ENCODE data around the gene MZT2A.
"Not testable (repeated sequence)": the region's sequence is repeated elsewhere in the genome, so short reads cannot be mapped to it uniquely, and the experiment has no call there.

MZT2A gene

GRCh38 chr2:131447981-131448380 lies 44.2 kb downstream of the MZT2A start:
- POLR2A ChIA-PET; CTCF ChIA-PET; DNase-seq (ENCODE audit: low read depth, low spot score); H3K4me3 ChIP-seq (ENCODE audit: low read depth, low read length): not testable (repeated sequence)

- H3K4me3 ChIP-seq (ENCODE audit: low read depth, low read length) = no peak overlapping the region
- ChIA-PET CTCF (no interaction called here), POLR2A (no interaction called here)
- TF ChIP-seq, protein P1, sequence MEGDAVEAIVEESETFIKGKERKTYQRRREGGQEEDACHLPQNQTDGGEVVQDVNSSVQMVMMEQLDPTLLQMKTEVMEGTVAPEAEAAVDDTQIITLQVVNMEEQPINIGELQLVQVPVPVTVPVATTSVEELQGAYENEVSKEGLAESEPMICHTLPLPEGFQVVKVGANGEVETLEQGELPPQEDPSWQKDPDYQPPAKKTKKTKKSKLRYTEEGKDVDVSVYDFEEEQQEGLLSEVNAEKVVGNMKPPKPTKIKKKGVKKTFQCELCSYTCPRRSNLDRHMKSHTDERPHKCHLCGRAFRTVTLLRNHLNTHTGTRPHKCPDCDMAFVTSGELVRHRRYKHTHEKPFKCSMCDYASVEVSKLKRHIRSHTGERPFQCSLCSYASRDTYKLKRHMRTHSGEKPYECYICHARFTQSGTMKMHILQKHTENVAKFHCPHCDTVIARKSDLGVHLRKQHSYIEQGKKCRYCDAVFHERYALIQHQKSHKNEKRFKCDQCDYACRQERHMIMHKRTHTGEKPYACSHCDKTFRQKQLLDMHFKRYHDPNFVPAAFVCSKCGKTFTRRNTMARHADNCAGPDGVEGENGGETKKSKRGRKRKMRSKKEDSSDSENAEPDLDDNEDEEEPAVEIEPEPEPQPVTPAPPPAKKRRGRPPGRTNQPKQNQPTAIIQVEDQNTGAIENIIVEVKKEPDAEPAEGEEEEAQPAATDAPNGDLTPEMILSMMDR (IDR thresholded peaks at IDR 0.05; ENCODE audit: insufficient read depth, low read length, missing control alignments) = no peak
- no peak for DNase-seq (ENCODE audit: low read depth, low spot score)
Observed at GRCh38 chr2:131445896-131446295, 46.3 kb downstream of the MZT2A start.

GRCh38 chr2:131445515-131445797 lies 46.7 kb downstream of the MZT2A start:
- CTCF ChIA-PET; H3K4me3 ChIP-seq (ENCODE audit: low read depth, low read length); POLR2A ChIA-PET; DNase-seq (ENCODE audit: low read depth, low spot score): not testable (repeated sequence)

- CTCF ChIA-PET; H3K4me3 ChIP-seq (ENCODE audit: low read depth, low read length); POLR2A ChIA-PET; DNase-seq (ENCODE audit: low read depth, low spot score): not testable (repeated sequence)
Observed at GRCh38 chr2:131444736-131445514, 47.3 kb downstream of the MZT2A start.

DNA sequence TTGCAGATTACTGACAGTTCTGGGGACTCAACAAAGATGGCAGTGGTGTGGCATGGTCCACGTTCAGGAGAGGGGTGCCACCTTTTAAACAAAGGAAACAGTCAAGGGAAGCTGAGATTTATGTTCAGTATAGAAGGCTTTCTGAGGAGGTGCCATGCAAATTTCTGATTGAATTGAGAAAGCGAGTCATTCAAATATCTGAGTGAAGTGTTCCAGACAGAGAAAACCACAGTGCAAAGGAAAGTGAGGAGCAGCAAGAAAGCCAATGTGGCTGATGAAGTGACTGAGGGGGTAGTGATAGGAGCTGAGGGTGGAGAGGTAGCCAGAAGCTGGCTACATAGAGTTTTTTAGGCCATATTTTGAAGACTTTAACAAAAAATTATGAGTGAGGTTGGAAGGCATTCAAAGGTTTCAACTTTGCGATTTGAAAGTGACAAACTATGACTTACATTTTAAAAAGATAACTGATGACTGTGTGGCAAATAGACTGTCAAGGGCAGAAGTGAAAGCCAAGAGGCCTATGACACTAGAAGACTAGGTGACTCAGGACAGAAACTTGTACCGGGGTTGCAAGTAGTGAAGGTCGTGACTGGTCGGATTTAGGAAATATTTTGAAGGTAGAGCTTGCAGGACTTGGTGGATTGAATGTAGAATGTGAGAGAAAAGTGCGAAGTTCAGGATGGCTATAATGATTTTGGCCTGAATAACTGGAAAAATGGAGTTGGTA lies 51.3 kb downstream of the MZT2A start:
- DNase-seq (ENCODE audit: low read depth, low spot score); CTCF ChIA-PET; H3K4me3 ChIP-seq (ENCODE audit: low read depth, low read length); POLR2A ChIA-PET: not testable (repeated sequence)
